Stimulated activated CD8-positive, alpha-beta memory T cell treated with anti-CD3 and anti-CD28 coated beads, Interleukin-7, amount 100 ng/mL, for 1 hour (primary cell): ENCODE results near the gene DIAPH1.

Experiments
- DNase-seq, 2 donors: peaks; one replicate each; pipeline ENCODE4 v3.0.0-alpha.2; 2020; ENCODE audit warnings: low read depth in 2 of 2

Gene DIAPH1

DNA sequence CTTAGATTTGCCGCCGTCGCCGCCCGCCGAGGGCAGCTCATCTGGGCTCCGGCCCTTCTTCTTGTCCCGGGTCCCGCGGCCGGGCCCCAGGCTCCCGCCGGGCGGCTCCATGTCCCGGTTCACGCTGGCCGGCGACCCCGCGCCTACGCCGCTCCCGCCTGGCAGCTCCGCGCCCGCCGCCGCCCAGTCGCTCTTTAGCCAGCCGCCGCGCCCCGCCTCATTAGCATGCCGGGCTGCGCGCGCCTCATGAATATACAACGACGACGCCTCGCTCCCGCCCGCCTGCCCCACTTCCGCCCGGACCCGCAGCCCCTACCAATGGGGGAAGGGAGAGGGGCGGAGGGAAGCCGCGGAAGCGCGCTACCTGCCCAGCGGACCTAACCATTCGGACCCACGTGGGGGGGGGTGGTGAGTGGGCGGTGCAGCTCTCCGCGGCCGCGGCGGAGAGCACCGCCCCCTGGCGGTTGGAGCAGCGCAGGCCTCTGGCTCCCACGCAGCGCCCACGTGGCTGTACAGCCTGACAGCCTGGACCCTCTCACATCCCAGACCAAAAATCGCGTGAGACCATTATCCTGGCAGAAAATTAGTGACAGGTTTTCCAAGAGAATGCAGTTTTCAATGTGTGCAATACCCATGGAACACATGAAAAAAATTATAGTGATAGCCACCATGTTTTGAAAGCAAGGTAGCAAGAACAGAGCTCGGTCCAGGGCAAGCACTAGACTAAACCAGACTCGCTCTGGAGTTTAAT, at the start of gene DIAPH1:
DIAPH1 (minus strand) TSS at position 197 of the 751 bp plus-strand sequence; CDS start at position 111, 86 bp downstream.
- DNase-seq: peak; percentile 98

GRCh38 chr5:141665995-141666940, 47.5 kb upstream of the DIAPH1 start:
- no peak for DNase-seq

DNA sequence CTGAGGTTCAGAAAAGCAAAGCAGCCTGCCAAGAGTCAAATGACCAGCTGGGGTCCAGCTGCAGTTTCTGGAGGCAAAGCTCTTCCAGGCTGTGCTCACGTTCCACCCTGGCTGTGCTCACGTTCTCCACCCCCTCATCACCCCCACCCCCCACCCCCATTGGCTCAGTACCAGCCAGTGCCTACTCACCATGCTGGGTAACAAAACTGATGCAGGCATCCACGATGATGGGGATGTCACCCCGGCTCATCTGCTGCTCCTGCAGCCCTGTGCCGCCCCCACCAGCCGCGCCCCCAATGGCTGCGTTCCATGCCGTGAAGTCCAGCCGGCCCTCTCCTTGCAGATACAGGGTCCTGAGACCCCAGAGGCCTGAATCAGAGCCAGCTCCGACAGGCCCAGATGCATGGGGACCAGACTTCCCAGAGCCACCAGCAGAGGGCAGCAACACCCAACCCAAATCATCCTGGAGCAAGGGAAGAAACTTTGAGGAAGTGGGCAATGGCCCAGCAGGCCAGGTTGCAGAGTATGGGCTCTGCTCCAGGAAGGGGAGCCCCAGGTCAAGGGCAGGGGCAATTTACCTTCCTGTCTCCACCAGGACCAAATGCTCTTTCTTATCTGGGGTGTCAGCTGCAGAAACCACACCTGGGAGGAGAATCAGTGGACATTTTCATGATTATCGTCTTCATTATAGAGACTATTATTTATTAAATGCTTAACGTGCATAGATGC, 46.1 kb upstream of the DIAPH1 start:
- DNase-seq: peak; percentile 43 to 65

DNA sequence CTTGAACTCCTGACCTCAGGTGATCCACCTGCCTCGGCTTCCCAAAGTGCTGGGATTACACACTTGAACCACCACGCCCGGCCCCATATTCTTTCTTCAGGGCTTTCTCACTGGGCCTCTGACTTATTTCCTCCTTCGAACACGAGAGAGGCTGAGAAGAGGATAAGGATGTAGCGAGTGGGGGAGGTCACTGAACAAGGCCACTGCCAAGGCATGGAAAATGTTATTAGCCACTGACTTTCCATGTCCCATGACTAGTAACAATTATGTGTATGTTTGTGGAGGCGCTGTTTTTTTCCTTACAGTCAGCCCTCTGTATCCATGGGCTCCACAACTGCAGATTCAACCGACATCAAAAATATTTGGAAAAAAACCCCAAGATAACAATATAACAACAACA, 44.7 kb upstream of the DIAPH1 start:
- DNase-seq: no peak

DNA sequence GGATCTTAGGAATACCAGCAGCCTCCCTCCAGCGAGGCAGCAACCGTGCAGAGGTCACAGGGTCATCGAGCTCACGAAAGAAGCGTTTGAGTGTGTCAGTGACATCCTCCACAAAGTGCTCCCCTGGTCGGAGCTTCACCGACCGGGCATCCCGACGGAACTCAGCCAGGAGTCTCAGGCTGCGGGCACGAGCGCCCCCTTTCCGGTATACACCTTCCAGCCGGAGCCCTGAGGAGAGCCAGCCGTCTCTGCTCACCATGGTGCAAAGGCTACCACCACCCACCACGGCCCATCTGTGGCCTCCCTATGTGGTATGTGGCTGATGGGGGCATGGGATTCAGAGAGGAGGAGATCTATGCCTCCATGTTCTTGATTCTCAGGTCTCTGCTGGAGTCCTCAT, 43.2 kb upstream of the DIAPH1 start:
- DNase-seq: no peak

- no peak for DNase-seq
Measured at GRCh38 chr5:141657937-141658545, 39.2 kb upstream of the DIAPH1 start.

- DNase-seq: no peak
Measured at GRCh38 chr5:141657404-141657803, 38.6 kb upstream of the DIAPH1 start.

GRCh38 chr5:141656396-141656795, 37.6 kb upstream of the DIAPH1 start:
- DNase-seq: no peak

DNA sequence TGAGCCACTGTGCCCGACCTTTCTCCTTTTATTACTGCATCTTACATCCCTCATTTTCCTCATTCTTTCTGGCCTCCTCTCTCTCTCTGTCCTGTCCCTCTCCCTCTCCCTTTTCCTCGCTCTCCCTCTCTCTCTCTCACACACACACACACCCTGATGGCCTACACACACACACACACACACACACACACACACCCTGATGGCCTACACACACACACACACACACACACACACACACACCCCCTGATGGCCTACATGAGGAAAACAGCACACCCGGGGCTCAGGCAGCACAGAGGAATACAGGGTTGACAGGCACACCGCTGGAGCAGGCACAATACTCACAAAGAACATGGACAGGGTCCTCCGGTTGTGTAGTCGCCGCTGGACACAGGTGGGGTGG, 36.2 kb upstream of the DIAPH1 start:
- no peak for DNase-seq

DNA sequence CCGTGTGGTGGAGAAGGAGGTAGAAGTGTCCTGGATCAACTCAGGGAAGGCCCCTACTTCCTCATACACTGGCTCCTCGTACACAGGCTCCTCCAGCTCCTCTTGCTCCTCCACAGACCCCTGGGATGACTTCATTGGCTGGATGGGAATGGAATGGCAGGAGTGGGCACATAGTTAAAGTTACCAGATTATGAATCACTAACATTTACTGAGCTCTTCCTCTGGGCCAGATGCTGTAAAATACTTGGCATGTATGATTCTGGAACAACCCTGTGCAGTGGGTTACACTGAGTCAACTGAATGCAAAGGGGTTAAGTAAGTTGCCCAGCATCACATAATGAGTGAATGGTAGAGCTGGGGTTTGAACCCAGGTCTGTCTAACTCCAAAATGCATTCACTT, 35.5 kb upstream of the DIAPH1 start:
- no peak for DNase-seq

DNA sequence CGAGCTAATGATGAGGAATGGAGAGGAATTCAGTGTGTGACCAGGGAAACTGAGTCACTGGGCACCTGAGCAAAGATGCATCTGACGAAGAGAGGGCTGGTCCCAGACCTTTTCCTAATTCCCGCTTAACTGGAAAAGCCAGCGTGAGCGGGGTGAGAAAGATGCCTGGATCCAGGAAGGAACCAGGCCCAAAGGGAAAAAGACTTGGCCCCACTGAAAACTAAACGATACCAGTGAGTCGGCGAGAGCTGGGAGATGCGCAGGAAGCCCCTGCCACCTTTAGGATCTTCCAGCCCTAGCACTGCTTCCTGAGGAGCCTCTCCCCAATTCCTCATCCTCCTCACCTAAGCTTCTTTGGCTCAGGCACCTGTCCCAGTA, 32.9 kb upstream of the DIAPH1 start:
- no peak for DNase-seq

- DNase-seq: peak; percentile 68
Measured at GRCh38 chr5:141650851-141651727, 32.3 kb upstream of the DIAPH1 start, which contains the start of gene FCHSD1. FCHSD1 (minus strand) TSS chr5:141651418; CDS start chr5:141651368, 50 bp downstream.

DNA sequence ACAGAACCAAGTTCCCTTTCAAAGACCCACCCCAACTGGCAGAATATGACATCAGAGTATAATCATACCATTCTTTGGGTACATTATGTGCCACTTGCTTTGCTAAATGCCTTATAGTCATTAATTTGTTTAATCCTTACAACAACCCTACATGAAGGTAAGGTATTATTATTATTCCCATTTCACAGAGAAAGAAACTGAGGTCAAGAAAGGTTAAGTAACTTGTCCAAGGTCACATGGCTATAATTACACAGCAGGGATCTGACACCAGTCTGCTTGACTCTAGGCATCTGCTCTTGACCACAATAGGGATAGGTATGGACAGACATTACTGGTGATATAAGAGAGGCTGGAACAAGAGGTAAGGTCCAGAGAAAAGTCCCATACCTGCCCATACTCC, 31.2 kb upstream of the DIAPH1 start:
- DNase-seq: no peak

DNA sequence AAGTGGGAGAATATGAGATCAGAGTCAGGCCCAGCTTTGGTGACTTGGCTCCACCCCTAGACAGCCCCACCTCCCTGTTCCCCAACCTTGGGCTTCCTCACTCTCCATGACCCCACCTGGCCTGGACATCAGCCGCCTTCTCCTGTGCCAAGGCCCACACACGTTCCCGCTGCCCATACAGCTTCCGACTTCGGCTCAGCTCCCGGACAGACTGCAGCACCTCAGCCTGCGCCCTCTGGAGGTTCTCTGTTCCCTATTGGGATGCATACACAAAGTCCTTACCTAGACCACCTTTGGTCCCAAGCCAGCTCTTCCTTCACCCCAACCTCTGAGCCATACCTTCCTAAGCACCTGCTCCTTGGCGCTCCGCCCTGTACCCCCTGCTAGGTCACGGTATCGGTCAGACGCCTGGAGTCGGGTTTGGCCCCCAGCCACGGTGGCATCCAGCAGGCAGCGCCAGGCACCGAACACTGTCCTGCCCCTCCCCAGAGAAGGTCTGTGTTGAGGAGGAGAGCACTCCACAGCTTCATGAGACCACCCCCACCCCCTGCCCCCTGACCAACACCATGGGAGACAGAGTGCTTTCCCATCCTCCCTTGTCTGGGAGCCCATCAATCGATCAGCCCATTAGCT, 30.4 kb upstream of the DIAPH1 start:
- no peak for DNase-seq

DNA sequence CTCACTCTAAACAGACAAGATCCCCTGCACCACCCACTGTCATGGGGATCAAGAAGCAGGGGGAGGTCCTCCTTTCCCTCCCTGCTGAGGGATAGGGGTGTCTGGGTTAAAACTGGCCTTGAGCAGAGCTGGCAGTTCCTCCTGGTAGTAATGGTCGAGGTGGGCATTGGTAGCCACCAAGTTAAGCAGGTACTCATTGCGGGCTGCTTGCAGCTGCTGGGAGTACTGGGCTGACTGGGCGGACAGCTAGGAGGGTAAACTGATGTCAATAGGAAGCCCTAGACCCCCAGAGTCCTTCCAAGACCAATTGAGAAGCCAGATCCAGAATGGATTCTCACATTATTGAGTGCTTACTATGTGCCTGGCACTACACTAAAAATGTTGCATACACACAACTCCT, 29.1 kb upstream of the DIAPH1 start:
- DNase-seq: no peak

GRCh38 chr5:141647242-141647641, 28.4 kb upstream of the DIAPH1 start:
- no peak for DNase-seq

DNA sequence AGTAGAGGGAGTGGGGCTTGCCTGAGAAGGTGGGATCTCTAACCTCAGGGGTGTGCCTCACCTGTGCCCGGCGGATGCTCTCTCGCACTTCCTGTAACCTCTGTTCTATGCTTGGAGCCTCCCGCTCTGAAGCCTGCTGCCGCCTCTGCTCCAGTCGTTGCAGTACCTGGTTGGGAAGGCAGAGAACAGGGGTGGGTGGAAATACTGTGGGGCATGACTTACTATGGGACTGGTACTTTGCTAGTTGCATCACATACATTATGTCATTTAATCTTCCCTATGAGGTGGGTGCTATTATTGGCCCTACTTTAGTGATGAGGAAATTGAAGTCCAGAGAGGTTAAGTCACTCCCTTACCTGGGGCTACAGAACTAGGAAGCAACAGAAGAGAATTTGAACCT, 27.2 kb upstream of the DIAPH1 start:
- no peak for DNase-seq

DNA sequence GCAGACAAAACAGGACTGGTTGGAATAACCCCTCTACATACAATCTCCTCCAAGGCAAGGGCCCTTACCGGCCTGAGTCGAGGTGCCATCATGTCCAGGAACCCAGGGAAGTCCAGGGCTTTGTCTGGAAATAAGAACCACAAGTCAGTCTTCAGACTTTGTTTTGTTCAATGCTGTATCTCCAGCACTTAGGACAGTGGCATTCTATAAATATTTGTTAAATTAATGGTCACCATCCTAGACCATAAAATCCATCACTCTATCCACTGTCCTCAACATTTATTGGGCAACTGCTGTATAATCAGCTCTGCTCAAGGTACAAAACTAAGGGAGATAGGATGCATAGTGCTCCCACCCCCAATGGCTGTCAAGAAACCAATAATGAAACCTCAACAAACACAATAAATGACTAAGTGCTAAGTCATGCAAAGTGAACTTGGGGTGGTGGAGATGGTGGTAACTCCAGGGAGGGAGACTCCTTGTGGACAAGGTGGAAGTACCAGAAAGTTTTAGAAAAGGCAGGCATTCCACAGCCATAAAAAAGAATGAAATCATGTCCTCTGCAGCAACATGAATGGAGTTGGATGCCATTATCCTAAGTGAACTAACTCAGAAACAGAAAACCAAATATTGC, 23.0 kb upstream of the DIAPH1 start:
- no peak for DNase-seq

- DNase-seq: no peak
Measured at GRCh38 chr5:141640698-141641097, 21.9 kb upstream of the DIAPH1 start.

- DNase-seq: no peak
Measured at GRCh38 chr5:141640051-141640415, 21.2 kb upstream of the DIAPH1 start.
